Large intestine (tissue), 3 donors: Measurements from ENCODE around the gene KLHL29. TPM values are rescaled to one million over a fixed set of nuclear protein-coding genes. Genes with fewer than 3 reads are reported as not detected.

ENCODE experiments used
- DNase-seq, 2 donors: peaks; one replicate each; pipeline versions ENCODE4 v3.0.0 to v3.0.0-alpha.2; 2013
- H3K27ac ChIP-seq: one replicate; pipeline ENCODE4 v1.5.1; 2013; ENCODE audit warnings: low read length
- H3K27me3 ChIP-seq: 2 replicates; pipeline ENCODE4 v1.6.1; 2013; ENCODE audit warnings: low read length; ENCODE audit not compliant: control insufficient read depth, insufficient read depth
- H3K36me3 ChIP-seq: 2 replicates; pipeline ENCODE4 v1.6.1; 2013; ENCODE audit warnings: low read length; ENCODE audit not compliant: control insufficient read depth, insufficient read depth
- H3K4me1 ChIP-seq: one replicate; pipeline ENCODE4 v1.6.1; 2013; ENCODE audit warnings: low read length; ENCODE audit not compliant: control insufficient read depth, insufficient read depth
- H3K4me3 ChIP-seq: one replicate; pipeline ENCODE4 v1.5.1; 2013; ENCODE audit warnings: low read length
- H3K9me3 ChIP-seq: one replicate; pipeline ENCODE4 v1.6.1; 2013; ENCODE audit warnings: mild to moderate bottlenecking, low read depth, low read length, moderate library complexity; ENCODE audit not compliant: control insufficient read depth
- WGBS: methylation state at CpG from one replicate; pipeline ENCODE4 v1.1.5; 2013; ENCODE audit warnings: low lambda C conversion rate; ENCODE audit not compliant: insufficient coverage; 5-methylcytosine and 5-hydroxymethylcytosine counted together
- polyA plus RNA-seq: library from polyadenylated mRNA; unstranded; fragments of 120-200 nt; gene quantifications from one replicate; pipeline ENCODE4 v1.2.1, GENCODE V29; 2013

KLHL29 gene
- polyA plus RNA-seq, 1 donor: 5.9 TPM

DNA sequence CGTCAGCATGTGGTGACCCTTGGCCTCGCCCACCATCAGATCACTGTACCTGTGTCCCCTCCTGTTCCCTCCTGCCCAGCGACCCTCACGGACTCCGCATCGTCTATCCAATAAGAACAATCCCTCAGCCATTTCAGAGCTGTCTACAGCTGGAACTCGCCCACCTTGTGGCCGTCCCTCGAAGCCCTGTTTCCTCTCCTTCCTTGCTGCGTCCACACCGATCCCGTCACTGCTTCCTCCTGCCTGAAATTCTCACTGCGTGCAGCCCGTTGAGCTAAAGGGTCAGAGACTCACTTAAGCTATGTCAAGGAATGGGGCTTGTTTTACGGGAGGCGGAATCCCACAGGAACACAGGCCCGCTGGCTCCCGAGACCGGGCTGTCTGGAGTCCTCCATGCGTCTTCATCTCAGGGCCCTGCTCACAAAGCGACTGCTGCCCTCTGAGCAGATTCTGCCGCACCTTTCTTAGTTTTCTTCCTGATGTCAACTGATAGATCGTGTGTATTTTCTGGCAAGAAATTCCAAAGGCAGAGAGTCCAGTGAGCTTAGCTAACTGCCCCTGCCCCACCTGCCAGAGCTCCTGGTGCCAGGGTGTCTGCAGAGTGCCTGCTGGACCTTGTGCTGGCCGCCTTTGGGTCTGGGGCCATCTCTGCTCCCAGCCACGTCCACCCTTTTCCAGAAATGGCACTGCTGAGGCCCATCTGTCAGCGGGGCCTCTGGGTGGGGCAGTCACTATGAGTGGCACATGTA is 35.3 kb downstream of the KLHL29 start:
- H3K4me3 ChIP-seq: no peak overlapping the region
- WGBS: no CpG with 5 or more reads among the region's 26 CpGs
- H3K4me1 ChIP-seq: peaks cover 4% of the 10 kb centered on the region
- no peak for DNase-seq
- no peaks in the 10 kb centered on the region for H3K36me3 ChIP-seq
- H3K27me3 ChIP-seq: peaks cover 2% of the 10 kb centered on the region
- H3K9me3 ChIP-seq: peaks cover 5% of the 10 kb centered on the region
- H3K27ac ChIP-seq: no peak overlapping the region

DNA sequence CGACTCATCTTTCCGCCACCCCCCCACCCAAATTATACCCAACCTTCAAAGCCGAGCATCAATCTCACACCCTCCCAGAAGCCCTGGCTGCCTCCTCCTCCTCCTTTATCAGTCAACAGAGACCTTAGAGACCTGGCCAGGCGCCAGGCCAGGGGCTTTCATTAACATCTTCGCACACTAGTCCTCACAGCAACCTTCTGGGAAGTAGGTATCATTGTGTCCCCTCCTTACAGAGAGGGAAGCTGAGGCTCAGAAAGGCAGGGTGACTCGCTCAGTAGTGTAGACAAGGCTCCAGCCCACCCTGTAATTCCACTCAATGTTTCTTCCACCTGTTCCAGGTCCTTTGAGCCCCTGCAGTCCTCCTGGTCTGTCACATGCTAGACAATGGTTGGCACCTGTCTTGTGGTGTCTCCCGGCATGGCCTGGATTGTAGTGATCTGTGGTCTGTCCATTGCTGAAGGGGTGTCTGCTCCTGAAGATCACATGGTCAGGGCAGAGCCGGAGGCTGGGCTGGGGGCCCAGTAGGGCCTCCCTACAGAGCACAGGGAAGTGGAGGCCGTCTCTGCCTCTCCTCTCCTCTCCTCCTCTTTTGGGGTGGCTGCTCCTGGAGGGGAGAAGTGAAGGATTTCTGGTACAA is 36.0 kb downstream of the KLHL29 start:
- Histone ChIP-seq H3K9me3 (peaks cover 5% of the 10 kb centered on the region), H3K4me3 (no peak overlapping the region), H3K36me3 (no peaks in the 10 kb centered on the region), H3K27ac (no peak overlapping the region), H3K4me1 (peaks cover 4% of the 10 kb centered on the region), H3K27me3 (peaks cover 2% of the 10 kb centered on the region)
- no CpG with 5 or more reads among the region's 9 CpGs for WGBS
- no peak for DNase-seq

DNA sequence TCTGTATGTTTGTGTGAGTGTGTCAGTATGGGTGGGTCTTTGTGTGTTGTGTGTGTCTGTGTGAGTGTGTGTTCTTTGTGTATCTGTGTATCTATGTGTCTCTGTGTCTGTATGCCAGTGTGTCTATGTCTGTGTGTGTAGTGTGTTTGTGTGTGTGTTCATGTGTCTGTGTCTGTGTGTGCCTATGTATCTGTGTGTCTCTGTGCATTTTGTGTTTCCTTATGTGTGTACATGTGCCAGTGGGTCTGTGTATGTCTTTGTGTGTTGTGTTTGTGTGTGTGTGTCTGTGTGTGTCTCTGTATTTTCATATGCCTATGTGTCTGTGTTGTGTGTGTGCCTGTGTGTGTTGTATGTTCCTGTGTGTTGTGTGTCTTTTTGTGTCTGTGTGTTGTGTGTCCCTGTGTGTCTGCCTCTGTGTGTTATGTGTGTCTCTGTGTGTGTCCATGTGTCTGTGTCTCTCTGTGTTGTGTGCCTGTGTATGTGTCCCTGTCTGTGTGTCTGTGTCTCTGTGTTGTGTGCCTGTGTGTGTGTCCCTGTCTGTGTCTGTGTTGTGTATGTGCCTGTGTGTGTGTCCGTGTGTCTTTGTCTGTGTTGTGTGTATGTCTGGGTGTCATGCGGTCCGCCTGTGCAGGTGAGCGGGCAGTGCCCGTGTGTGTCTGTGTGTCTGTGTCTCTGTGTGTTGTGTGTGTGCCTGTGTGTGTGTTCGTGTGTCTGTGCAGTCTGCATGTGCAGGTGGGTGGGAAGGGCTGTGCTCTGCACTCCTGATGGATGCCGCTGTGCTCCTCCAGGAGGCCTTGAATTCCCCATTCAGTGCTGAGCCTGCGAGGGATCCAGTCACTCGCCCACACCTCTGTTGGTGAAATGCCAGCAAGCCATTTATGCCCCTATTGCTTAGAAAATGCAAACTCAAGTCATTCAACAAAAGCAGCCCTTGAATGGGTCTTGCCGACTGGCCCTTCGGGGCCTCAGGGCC is 37.4 kb downstream of the KLHL29 start:
- no peaks in the 10 kb centered on the region for H3K36me3 ChIP-seq
- no peak for DNase-seq
- H3K27ac ChIP-seq: no peak overlapping the region
- no peaks in the 10 kb centered on the region for H3K27me3 ChIP-seq
- peaks cover 5% of the 10 kb centered on the region for H3K9me3 ChIP-seq
- no CpG with 5 or more reads among the region's 11 CpGs for WGBS
- H3K4me1 ChIP-seq: peaks cover 4% of the 10 kb centered on the region
- H3K4me3 ChIP-seq: no peak overlapping the region

DNA sequence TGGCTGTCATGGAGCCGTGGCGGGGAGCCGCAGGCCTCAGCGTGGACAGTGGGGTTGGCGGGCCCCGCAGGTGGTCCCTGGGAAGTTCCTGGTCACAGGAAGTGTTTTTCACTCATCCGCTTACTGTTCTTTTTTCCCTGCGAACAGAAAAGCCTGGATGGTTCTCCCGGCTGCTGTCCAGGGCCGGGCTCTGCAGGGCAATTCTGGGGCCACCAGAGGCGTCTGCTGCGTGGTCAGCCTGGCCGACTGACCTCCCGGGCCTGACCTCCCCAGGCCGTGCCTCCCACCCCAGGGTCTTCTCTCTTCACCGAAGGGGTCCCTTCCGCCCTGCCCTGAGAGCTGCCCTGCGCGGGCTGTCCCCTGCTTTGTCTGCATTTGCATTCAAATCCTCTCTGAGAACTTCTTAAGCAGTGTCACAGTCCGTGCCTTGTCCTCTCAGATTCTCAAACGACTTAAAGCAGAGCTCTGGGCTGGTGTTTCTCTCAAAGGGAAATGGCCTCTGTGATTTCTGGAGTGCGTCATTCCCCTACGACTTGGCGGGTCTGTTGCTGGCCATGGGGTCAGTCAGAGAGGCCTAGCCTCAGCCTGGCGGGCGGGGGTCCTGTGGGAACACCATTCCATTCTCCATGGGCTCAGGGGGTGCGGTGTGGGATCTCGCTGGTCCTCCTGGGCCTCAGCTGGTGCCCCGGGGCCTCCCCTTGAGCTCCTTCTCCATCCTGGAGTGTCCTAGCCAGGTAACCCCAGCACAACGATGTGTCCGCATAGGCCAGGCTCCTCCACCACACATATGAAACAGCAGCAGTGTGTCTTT is 38.3 kb downstream of the KLHL29 start:
- Histone ChIP-seq H3K27ac (no peak overlapping the region), H3K4me1 (peaks cover 4% of the 10 kb centered on the region)
- 100% methylated on average over 1 of the region's 31 CpGs for WGBS

DNA sequence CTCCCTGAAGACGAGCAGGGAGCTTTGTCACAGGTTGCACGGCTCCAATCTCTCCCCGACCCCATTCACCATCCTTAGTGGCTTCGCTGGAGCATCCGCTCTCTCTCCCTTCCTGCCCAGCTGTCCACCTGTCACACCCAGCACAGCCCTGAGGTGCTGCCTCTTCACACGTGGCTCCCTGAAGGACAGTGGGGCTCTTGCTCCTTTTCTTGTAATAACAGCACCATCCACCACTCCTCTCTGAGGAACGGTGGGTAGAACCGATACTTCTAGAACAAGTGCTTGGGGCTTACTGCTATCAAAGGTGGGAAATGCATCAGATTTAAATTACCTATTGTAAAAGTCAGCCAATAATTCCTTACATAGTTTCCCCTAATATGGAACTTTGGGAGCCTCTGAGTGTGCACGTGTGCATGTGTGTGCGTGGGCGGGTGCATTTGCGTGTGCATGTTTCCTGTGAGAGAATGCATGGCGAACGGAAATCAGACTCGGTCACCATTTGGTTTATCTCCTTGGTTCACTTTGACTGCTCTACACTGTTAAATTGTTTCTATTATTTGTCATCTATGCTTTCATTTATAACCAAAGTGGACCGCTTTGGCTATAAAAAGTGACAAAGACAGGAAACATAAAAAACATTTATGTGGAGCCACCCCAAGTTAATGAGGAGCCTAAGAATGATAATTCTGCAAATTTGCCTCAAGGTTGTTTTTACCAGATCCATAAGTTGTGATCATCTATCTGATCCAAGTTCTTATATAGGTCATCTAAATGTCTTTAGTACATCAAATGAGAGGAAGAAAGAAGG is 39.1 kb downstream of the KLHL29 start:
- H3K27ac ChIP-seq: no peak overlapping the region
- WGBS: 90% methylated on average over 3 of the region's 16 CpGs
- no peaks in the 10 kb centered on the region for H3K36me3 ChIP-seq
- no peak for DNase-seq
- H3K4me1 ChIP-seq: peaks cover 2% of the 10 kb centered on the region
- peaks cover 5% of the 10 kb centered on the region for H3K9me3 ChIP-seq
- H3K4me3 ChIP-seq: no peak overlapping the region
- H3K27me3 ChIP-seq: no peaks in the 10 kb centered on the region

More for the DNA sequence above, 38.3 kb downstream of the KLHL29 start:
- no peak for DNase-seq
- H3K36me3 ChIP-seq: no peaks in the 10 kb centered on the region
- H3K4me3 ChIP-seq: no peak overlapping the region
- peaks cover 5% of the 10 kb centered on the region for H3K9me3 ChIP-seq
- H3K27me3 ChIP-seq: no peaks in the 10 kb centered on the region

DNA sequence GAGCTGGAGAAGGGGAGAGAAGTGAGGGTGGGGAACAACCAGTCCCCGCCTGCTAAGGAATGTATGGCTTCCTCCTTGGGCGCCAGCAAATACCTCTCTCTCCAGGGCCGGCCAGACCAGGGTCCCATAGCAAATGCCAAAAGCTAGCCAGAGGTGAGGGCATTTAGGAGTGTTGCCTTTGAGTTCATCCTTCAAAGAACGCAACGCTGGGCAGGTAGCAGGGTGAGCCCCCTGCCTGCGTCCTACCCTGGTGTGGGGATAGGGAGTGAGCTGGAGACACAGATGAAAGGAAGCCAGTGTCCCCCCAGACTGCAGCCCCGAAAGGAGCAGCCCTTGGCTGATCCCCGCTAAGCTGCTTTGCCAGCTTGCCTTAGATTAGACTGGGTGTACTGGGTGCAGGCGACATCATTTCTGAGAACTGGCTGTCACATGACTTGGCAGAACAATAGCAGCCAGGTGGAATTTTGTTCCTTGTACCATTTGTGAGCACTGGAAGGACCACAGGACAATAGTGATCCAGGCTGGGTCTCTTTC is 40.4 kb downstream of the KLHL29 start:
- Histone ChIP-seq H3K27me3 (no peaks in the 10 kb centered on the region), H3K4me3 (no peak overlapping the region), H3K27ac (no peak overlapping the region), H3K9me3 (peaks cover 5% of the 10 kb centered on the region), H3K4me1 (no peaks in the 10 kb centered on the region), H3K36me3 (no peaks in the 10 kb centered on the region)
- no peak for DNase-seq
- WGBS: no CpG with 5 or more reads among the region's 9 CpGs

DNA sequence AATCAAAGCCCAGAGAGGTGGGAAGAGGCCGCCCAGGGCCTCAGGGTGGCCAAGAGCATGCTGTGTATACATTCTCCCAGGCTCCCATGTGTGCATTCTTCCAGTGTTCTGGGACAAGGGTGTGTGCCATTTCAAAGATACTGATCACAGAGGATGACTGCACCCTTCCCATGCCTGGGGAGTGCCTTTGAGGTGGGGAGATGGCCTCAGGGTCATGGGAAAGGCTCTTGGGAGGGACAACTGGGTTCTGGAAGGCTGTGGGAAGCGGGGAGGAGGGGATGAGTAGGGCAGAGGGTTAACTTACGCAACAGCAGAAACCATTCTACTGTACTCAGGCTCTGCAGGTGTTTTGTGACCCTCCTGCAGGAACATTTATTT is 40.9 kb downstream of the KLHL29 start:
- no CpG with 5 or more reads among the region's 3 CpGs for WGBS
- DNase-seq: no peak
- Histone ChIP-seq H3K4me1 (no peaks in the 10 kb centered on the region), H3K27me3 (peaks cover 1% of the 10 kb centered on the region), H3K36me3 (no peaks in the 10 kb centered on the region), H3K27ac (no peak overlapping the region), H3K4me3 (no peak overlapping the region), H3K9me3 (peaks cover 5% of the 10 kb centered on the region)

DNA sequence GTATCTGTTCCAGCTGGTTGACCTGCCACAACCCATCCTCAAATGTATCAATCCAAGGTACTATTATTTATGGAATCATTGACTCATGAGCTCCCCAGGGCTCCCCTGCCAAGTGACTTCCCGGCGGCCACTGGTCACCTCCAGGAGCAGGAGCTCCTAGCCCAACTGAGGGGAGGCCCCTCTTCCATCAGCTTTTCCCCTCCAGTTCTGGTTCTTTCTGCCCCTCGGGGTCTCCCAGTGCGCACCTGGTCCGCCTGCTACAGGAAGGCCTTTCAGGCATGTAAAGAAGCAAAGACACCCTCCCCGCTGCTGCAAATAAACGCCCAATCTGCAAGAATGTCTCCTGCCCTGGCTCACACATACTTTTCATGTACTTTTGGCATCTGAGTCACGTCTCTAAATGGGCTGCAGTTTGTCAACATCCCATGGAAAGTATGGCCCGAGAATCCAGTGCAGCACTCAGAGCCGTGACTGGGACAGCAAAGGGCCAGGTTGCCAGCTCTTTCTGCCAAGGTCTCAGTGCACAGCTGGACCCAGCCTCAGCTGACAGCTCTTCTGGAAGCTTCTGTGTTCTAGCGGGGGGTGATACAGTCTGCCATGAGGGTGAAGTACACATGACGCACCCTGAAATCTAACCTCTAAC is 41.4 kb downstream of the KLHL29 start:
- Histone ChIP-seq H3K27me3 (peaks cover 2% of the 10 kb centered on the region), H3K27ac (no peak overlapping the region), H3K4me3 (no peak overlapping the region), H3K4me1 (no peaks in the 10 kb centered on the region), H3K36me3 (no peaks in the 10 kb centered on the region), H3K9me3 (peaks cover 5% of the 10 kb centered on the region)
- DNase-seq: no peak
- no CpG with 5 or more reads among the region's 12 CpGs for WGBS

DNA sequence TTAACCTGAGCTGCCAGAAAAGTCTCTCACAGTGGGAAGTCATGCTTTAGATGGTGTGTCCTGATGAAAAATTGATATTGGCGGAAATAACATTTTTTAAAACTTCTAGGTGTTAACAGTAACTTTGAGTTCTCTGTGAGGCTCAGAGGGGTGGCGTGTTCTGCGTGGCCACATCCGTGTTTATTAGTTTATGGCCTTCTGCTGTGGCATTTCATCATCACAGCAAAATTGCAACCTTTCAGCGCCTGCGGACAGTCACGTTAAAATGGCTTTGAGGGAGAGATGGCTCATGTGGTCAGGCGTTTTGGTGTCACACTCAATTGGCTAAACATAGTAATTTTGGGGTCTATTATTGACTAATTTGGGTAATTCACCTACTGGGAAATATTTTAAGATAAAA is 42.4 kb downstream of the KLHL29 start:
- 83% methylated on average over 1 of the region's 8 CpGs for WGBS
- Histone ChIP-seq H3K27me3 (peaks cover 2% of the 10 kb centered on the region), H3K9me3 (peaks cover 5% of the 10 kb centered on the region), H3K4me3 (no peak overlapping the region), H3K4me1 (no peaks in the 10 kb centered on the region), H3K36me3 (no peaks in the 10 kb centered on the region), H3K27ac (no peak overlapping the region)
- DNase-seq: no peak
